ENCODE results near the gene THSD7B.

The THSD7B gene

GRCh38 chr2:137206069-137206468 is 440.7 kb downstream of the THSD7B start:
- no peak for DNase-seq

- DNase-seq: no peak
Observed at GRCh38 chr2:137207030-137207429, 441.7 kb downstream of the THSD7B start.

- DNase-seq: no peak
Observed at GRCh38 chr2:137208431-137208891, 443.1 kb downstream of the THSD7B start.

- no peak for DNase-seq
Observed at GRCh38 chr2:137210039-137210438, 444.7 kb downstream of the THSD7B start.

- no peak for DNase-seq
Observed at GRCh38 chr2:137211761-137212160, 446.4 kb downstream of the THSD7B start.

GRCh38 chr2:137220438-137220993 is 455.2 kb downstream of the THSD7B start:
- no peak for DNase-seq

GRCh38 chr2:137221797-137222492 is 456.6 kb downstream of the THSD7B start:
- no peak for DNase-seq

- DNase-seq: no peak
Observed at GRCh38 chr2:137223722-137224121, 458.4 kb downstream of the THSD7B start.

- no peak for DNase-seq
Observed at GRCh38 chr2:137228566-137228965, 463.2 kb downstream of the THSD7B start.

GRCh38 chr2:137229834-137230233 is 464.5 kb downstream of the THSD7B start:
- no peak for DNase-seq

- no peak for DNase-seq
Observed at GRCh38 chr2:137231628-137232027, 466.3 kb downstream of the THSD7B start.

- no peak for DNase-seq
Observed at GRCh38 chr2:137232076-137232475, 466.7 kb downstream of the THSD7B start.

- DNase-seq: no peak
Observed at GRCh38 chr2:137233091-137233490, 467.7 kb downstream of the THSD7B start.

GRCh38 chr2:137237055-137237454 is 471.7 kb downstream of the THSD7B start:
- no peak for DNase-seq

GRCh38 chr2:137238065-137238464 is 472.7 kb downstream of the THSD7B start:
- no peak for DNase-seq

GRCh38 chr2:137249463-137250130 is 484.3 kb downstream of the THSD7B start:
- DNase-seq: no peak

GRCh38 chr2:137250401-137250800 is 485.1 kb downstream of the THSD7B start:
- DNase-seq: no peak

GRCh38 chr2:137251045-137251444 is 485.7 kb downstream of the THSD7B start:
- DNase-seq: no peak

GRCh38 chr2:137252934-137253333 is 487.6 kb downstream of the THSD7B start:
- DNase-seq: no peak

- DNase-seq: no peak
Observed at GRCh38 chr2:137254052-137254451, 488.7 kb downstream of the THSD7B start.

GRCh38 chr2:137255345-137255744 is 490.0 kb downstream of the THSD7B start:
- DNase-seq: no peak

- no peak for DNase-seq
Observed at GRCh38 chr2:137255990-137256389, 490.6 kb downstream of the THSD7B start.

- no peak for DNase-seq
Observed at GRCh38 chr2:137261881-137262585, 496.7 kb downstream of the THSD7B start.

GRCh38 chr2:137262594-137262993 is 497.2 kb downstream of the THSD7B start:
- no peak for DNase-seq
